ENCODE measurements around the gene ZNF628.

The ZNF628 gene

DNA sequence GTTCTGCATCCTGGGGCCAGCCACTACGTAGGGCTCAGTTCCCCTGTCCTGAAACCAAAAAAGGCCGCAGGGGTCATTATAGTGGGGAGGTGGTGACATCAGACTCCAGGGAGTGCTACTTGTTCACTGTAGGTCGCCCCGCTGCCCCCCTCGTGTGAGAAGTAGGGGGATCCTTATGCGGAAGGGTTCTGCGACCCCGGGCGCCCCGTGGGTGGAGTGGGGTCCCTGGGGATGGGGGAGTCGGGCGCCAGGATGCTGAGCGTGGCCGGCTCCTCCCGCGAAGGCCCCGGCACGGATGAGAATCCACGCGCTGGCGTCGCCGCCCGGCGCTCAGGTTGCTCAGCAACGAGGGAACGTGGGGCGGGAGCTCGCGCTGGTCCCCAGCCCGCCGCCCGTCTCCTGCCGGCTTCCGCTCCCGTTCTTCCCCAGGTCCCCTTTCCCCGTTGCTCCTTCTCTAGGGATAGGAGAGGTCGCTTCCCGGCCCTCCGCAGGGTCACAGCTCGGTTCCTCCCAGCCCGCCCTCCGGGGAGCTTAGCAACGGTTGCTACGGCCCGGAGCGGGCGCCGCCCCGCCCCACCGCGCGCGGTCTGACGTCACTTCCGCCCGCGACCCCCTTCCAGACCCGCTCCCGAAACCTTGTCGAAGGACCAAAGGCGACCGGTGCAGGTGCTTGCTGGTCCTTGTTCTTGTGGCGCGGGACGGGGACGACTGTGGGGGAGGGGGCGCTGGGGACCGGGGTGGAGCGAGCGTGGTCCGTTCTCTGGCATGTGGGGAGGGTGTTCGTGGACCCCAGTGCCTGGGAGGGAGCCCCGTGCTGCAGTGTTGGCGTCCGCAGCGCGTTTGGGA, 8.4 kb downstream of the ZNF628 start, which contains the start of gene NAT14:
TSS of gene NAT14 (plus strand) at position 596 of the 846 bp plus-strand sequence. CDS start 521 bp downstream, outside the sequence.
- TF ChIP-seq, protein P1, sequence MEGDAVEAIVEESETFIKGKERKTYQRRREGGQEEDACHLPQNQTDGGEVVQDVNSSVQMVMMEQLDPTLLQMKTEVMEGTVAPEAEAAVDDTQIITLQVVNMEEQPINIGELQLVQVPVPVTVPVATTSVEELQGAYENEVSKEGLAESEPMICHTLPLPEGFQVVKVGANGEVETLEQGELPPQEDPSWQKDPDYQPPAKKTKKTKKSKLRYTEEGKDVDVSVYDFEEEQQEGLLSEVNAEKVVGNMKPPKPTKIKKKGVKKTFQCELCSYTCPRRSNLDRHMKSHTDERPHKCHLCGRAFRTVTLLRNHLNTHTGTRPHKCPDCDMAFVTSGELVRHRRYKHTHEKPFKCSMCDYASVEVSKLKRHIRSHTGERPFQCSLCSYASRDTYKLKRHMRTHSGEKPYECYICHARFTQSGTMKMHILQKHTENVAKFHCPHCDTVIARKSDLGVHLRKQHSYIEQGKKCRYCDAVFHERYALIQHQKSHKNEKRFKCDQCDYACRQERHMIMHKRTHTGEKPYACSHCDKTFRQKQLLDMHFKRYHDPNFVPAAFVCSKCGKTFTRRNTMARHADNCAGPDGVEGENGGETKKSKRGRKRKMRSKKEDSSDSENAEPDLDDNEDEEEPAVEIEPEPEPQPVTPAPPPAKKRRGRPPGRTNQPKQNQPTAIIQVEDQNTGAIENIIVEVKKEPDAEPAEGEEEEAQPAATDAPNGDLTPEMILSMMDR (IDR thresholded peaks at IDR 0.05; ENCODE audit: low read depth, low read length, missing control alignments) = no peak
- DNase-seq (ENCODE audit: extremely low read depth, low read depth) = no peak
- peak within 1 kb of the TSS; percentile 71 for H3K4me3 ChIP-seq (replicated peaks; ENCODE audit: low read depth, low read length)

DNA sequence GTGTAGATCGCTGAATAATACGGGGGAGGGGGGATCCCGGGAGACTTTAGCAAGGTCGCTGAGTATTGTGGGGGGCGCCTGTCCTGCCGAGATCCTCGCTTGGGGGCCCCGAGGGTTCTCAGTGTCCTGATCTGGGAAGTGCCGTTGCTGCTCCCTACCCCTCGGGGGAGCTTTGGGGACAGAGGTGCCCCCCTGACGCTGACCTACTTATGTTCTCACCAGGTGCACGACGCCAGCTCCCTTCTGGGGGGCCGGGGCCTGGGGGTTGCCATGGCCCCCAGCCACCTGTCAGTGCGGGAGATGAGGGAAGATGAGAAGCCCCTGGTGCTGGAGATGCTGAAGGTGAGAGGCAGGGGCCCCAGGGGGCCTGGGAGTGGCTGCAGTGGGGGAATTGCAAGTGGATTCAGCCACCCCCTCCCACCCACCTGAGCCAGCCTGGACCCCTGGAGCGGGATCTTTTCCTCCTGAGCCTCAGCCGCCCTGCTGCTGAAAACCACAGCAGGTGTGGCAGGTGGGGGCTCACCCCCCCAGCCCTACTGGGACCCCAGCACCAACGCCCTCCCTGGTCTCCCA, 9.1 kb downstream of the ZNF628 start:
- no peak for DNase-seq (ENCODE audit: extremely low read depth, low read depth)
- H3K4me3 ChIP-seq (replicated peaks; ENCODE audit: low read depth, low read length) = peak overlapping the region; percentile 71
- TF ChIP-seq, protein P1 (IDR thresholded peaks at IDR 0.05; ENCODE audit: low read depth, low read length, missing control alignments) = no peak

DNA sequence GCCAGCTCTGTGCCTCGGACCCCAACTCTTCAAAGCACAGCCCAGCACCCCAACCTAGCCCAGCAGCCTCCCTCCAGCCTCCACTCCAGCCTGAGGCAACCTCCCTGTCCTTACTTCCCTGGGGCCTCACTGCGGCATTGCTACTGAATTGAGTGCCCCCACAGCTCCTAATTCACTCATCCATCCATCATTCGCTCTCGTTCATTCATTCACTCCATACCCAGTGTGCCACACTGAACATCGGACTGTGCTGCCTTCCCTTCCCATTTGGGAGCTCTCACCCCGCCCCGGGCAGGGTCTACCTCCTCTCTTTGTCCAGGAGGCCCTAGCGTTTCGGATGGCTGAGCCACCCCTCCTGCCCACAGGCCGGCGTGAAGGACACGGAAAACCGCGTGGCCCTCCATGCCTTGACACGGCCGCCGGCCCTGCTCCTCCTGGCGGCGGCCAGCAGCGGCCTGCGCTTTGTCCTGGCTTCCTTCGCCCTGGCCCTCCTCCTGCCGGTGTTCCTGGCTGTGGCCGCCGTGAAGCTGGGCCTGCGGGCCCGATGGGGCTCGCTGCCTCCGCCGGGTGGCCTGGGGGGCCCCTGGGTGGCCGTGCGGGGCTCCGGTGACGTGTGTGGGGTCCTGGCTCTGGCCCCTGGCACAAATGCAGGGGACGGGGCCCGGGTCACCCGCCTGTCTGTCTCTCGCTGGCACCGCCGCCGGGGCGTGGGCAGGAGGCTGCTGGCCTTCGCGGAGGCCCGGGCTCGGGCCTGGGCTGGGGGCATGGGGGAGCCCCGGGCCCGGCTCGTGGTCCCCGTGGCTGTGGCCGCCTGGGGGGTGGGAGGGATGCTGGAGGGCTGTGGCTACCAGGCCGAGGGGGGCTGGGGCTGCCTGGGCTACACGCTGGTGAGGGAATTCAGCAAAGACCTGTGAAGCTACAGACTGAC, 9.9 kb downstream of the ZNF628 start:
- DNase-seq (ENCODE audit: extremely low read depth, low read depth) = no peak
- H3K4me3 ChIP-seq (replicated peaks; ENCODE audit: low read depth, low read length) = peak overlapping the region; percentile 71
- TF ChIP-seq, protein P1 (IDR thresholded peaks at IDR 0.05; ENCODE audit: low read depth, low read length, missing control alignments) = no peak

DNA sequence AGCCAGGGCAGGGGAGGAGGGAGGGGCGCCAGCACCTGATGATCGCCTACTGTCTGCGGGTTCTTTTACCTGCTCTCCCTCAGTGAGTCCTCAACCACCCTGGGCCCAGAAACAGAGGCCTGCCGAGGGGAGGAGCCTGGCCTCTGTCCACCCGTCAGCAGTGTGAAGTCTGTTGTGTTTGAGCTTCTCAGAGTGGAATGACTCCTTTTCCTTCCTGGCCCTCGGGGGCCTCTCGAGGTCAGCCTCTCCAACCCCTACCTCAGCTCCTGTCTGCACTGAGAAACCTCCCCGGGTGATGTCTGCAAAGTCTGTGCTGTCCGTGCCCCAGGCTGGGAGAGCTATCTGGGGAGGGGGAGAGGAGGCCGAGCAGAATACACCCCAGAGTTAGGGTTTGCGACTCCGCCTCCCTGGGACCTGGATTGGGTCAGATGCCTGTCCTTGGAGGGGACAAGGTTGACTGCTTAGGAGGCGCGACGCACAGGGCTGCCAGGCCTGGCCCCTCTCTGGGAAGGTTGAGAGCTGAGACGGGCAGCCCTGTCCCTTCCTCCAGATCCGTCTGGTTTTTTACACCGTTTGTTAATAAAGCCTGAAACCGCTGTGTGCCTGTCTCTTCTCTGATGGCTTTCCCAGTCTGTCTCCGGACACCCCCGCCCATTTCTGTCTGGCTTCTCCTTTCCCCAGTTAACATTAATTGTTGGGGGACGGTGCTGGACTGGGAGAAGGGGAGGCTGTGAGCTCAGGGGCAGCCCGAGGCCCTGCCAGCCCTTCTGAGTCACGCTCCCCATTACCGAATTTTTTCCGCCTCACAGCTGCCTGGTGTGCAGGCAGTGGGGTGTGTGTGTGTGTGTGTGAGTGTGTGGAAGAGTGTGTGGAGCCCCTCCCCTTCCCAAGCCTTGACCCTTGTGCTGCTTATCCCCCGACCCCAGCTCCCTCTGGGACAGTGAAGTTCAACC, 10.8 kb downstream of the ZNF628 start:
- TF ChIP-seq, protein P1 (IDR thresholded peaks at IDR 0.05; ENCODE audit: low read depth, low read length, missing control alignments) = no peak
- H3K4me3 ChIP-seq (replicated peaks; ENCODE audit: low read depth, low read length) = peak overlapping the region; percentile 26
- DNase-seq (ENCODE audit: extremely low read depth, low read depth) = peak; percentile 71

DNA sequence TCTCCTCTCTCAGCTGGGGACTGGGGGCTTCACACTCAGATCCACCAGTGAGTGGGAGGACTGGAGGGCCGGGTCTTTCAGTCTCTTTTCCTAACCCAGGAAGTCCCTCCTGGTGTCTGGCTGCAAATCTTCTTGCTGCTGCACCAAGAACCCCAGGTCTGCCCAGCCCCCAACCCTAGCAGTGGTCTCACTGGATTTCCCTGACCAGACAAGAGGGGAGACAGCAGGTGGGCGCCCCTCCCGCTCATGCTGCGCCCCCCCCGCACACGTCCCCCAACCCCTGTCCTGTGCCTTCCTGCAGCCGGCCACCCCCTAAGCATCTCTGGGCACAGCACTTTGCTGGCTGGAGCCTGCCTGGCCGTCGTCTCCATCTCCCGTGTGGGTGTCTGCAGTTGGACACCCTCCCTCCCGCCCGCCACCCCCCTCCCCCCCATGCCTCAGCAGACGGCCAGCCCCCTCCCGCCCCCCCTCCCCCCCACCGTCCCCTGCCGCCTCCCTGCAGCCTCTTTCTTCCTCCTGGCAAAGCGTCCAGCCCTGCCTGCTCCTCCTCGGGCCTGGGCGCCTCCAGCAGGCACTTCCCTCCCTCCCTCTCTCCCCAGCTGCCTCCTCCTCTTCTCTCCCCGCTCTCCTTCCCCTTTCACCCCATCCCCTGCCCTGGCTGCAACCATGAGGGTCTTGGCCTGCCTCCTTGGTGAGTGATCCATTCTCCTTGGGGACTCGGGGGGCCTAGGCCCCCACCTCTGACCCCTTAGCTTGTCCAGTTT, 11.7 kb downstream of the ZNF628 start, which contains the start of gene SSC5D:
TSS of gene SSC5D (plus strand) at position 513 of the 764 bp plus-strand sequence. CDS start at position 667, 154 bp downstream.
- TF ChIP-seq, protein P1 (IDR thresholded peaks at IDR 0.05; ENCODE audit: low read depth, low read length, missing control alignments) = no peak

More for the DNA sequence above, 11.7 kb downstream of the ZNF628 start, which contains the start of gene SSC5D:
- DNase-seq (ENCODE audit: extremely low read depth, low read depth) = no peak
- peak within 1 kb of the TSS; percentile 26 for H3K4me3 ChIP-seq (replicated peaks; ENCODE audit: low read depth, low read length)

Data from HFF-Myc (cell line).